ENCODE measurements around the gene PFAS. TPM values are rescaled to one million over a fixed set of nuclear protein-coding genes. Genes with fewer than 3 reads are reported as not detected.

Gene PFAS
- total RNA-seq, 1 donor from 2014 or later = 35.4 TPM

GRCh38 chr17:8318010-8318935 lies 69.2 kb downstream of the PFAS start:
- H3K9me3 Mint-ChIP-seq (ENCODE audit: unreplicated experiment) = no peaks in the 10 kb centered on the region
- no peak overlapping the region for H3K9ac ChIP-seq (ENCODE audit: low read length)
- H2AFZ ChIP-seq (ENCODE audit: low read depth, low read length) = no peak overlapping the region
- H3K36me3 Mint-ChIP-seq (ENCODE audit: low read depth, unreplicated experiment) = no peaks in the 10 kb centered on the region
- no peak overlapping the region for H3K4me3 Mint-ChIP-seq (ENCODE audit: unreplicated experiment)
- no peaks in the 10 kb centered on the region for H3K36me3 ChIP-seq (ENCODE audit: insufficient read depth, low read length)
- TF ChIP-seq EZH2 (IDR thresholded peaks at IDR 0.05; ENCODE audit: insufficient read depth, low read length) = no peak
- no peak for TF ChIP-seq CTCF (IDR thresholded peaks at IDR 0.05; ENCODE audit: insufficient read depth, low read depth, low read length)
- no peak overlapping the region for H3K4me3 ChIP-seq (ENCODE audit: insufficient read depth, low read depth, low read length)
- H4K20me1 ChIP-seq (ENCODE audit: insufficient read depth, low read length) = no peaks in the 10 kb centered on the region
- H3K27me3 ChIP-seq (ENCODE audit: insufficient read depth, low read length) = peaks cover 39% of the 10 kb centered on the region
- no peak for DNase-seq (ENCODE audit: low read depth)
- peaks cover 7% of the 10 kb centered on the region for H3K4me1 Mint-ChIP-seq (ENCODE audit: low read depth, unreplicated experiment)
- no peak overlapping the region for H3K27ac ChIP-seq (ENCODE audit: low read depth, low read length)
- H3K4me1 ChIP-seq (ENCODE audit: insufficient read depth, low read length) = no peaks in the 10 kb centered on the region
- no peak overlapping the region for H3K27ac Mint-ChIP-seq (ENCODE audit: unreplicated experiment)
- no peak overlapping the region for H3K4me2 ChIP-seq (ENCODE audit: low read length)
- H3K79me2 ChIP-seq (ENCODE audit: insufficient read depth, low read length) = no peaks in the 10 kb centered on the region
- peaks cover 52% of the 10 kb centered on the region for H3K27me3 Mint-ChIP-seq (ENCODE audit: low read depth, unreplicated experiment)
- FAIRE-seq = no peak
- H3K9me3 ChIP-seq (ENCODE audit: insufficient read depth, low read depth, low read length) = no peaks in the 10 kb centered on the region

Other genes with a start within 250 kb of the PFAS start
- not detected in 2 replicates for gene GUCY2D, start 246.7 kb upstream of the PFAS start, total RNA-seq
- gene ALOX15B, start 210.2 kb upstream of the PFAS start, total RNA-seq = not detected in 2 replicates
- not detected in 2 replicates for gene ALOX12B, start 161.6 kb upstream of the PFAS start, total RNA-seq
- 0.17 and 0.82 TPM in 2 replicates for gene ALOXE3, start 130.8 kb upstream of the PFAS start, total RNA-seq
- gene HES7, start 125.2 kb upstream of the PFAS start, total RNA-seq = 0.64 and 1.0 TPM in 2 replicates
- 17.0 and 18.1 TPM in 2 replicates for gene PER1, start 96.9 kb upstream of the PFAS start, total RNA-seq
- 28.0 and 31.3 TPM in 2 replicates for gene VAMP2, start 86.3 kb upstream of the PFAS start, total RNA-seq
- gene TMEM107, start 72.9 kb upstream of the PFAS start, total RNA-seq = 9.4 and 10.1 TPM in 2 replicates
- 5.7 and 6.6 TPM in 2 replicates for gene BORCS6, start 59.1 kb upstream of the PFAS start, total RNA-seq
- 3.7 and 7.6 TPM in 2 replicates for gene AURKB, start 38.7 kb upstream of the PFAS start, total RNA-seq
- gene CTC1, start 1.2 kb upstream of the PFAS start, total RNA-seq = 14.3 and 14.7 TPM in 2 replicates
- gene RANGRF, start 39.4 kb downstream of the PFAS start, total RNA-seq = 14.1 and 16.1 TPM in 2 replicates
- gene SLC25A35, start 46.1 kb downstream of the PFAS start, total RNA-seq = 2.1 and 2.8 TPM in 2 replicates
- 0.23 TPM in 1 of 2 replicates, not detected in the other for gene ARHGEF15, start 61.0 kb downstream of the PFAS start, total RNA-seq
- gene ODF4, start 90.6 kb downstream of the PFAS start, total RNA-seq = not detected in 2 replicates
- 1,192 and 1,342 TPM in 2 replicates for gene RPL26, start 133.9 kb downstream of the PFAS start, total RNA-seq
- not detected in 2 replicates for gene RNF222, start 148.5 kb downstream of the PFAS start, total RNA-seq
- gene NDEL1, start 186.6 kb downstream of the PFAS start, total RNA-seq = 102 and 110 TPM in 2 replicates

Data from astrocyte (in vitro differentiated cells and primary cell).